ENCODE measurements around the gene MEG3.
"Not testable (repeated sequence)": the region's sequence is repeated elsewhere in the genome, so short reads cannot be mapped to it uniquely, and the experiment has no call there.

The MEG3 gene

GRCh38 chr14:100788942-100789341 is 37.0 kb upstream of the MEG3 start:
- DNase-seq (ENCODE audit: low spot score), result no peak

GRCh38 chr14:100789460-100790417 is 36.2 kb upstream of the MEG3 start:
- DNase-seq (ENCODE audit: low spot score), result no peak

- no peak for DNase-seq (ENCODE audit: low spot score)
Observed at GRCh38 chr14:100790502-100791347, 35.2 kb upstream of the MEG3 start.

GRCh38 chr14:100791348-100791735 is 34.6 kb upstream of the MEG3 start:
- no peak for DNase-seq (ENCODE audit: low spot score)

- DNase-seq (ENCODE audit: low spot score), result no peak
Observed at GRCh38 chr14:100791995-100792394, 33.9 kb upstream of the MEG3 start.

GRCh38 chr14:100796946-100797345 is 29.0 kb upstream of the MEG3 start:
- DNase-seq (ENCODE audit: low spot score), result no peak

GRCh38 chr14:100800041-100800440 is 25.9 kb upstream of the MEG3 start:
- DNase-seq (ENCODE audit: low spot score), result no peak

- not testable (repeated sequence) for DNase-seq (ENCODE audit: low spot score)
Observed at GRCh38 chr14:100801433-100801832, 24.5 kb upstream of the MEG3 start.

GRCh38 chr14:100802179-100802578 is 23.7 kb upstream of the MEG3 start:
- no peak for DNase-seq (ENCODE audit: low spot score)

GRCh38 chr14:100802766-100803165 is 23.2 kb upstream of the MEG3 start:
- DNase-seq (ENCODE audit: low spot score), result no peak

- DNase-seq (ENCODE audit: low spot score), result no peak
Observed at GRCh38 chr14:100803226-100803625, 22.7 kb upstream of the MEG3 start.

GRCh38 chr14:100803676-100804075 is 22.2 kb upstream of the MEG3 start:
- DNase-seq (ENCODE audit: low spot score), result no peak

- no peak for DNase-seq (ENCODE audit: low spot score)
Observed at GRCh38 chr14:100804138-100804537, 21.8 kb upstream of the MEG3 start.

- DNase-seq (ENCODE audit: low spot score), result no peak
Observed at GRCh38 chr14:100804558-100805309, 21.2 kb upstream of the MEG3 start.

- DNase-seq (ENCODE audit: low spot score), result no peak
Observed at GRCh38 chr14:100806386-100806785, 19.5 kb upstream of the MEG3 start.

- DNase-seq (ENCODE audit: low spot score), result no peak
Observed at GRCh38 chr14:100807496-100807895, 18.4 kb upstream of the MEG3 start.

- no peak for DNase-seq (ENCODE audit: low spot score)
Observed at GRCh38 chr14:100807979-100808734, 17.8 kb upstream of the MEG3 start.

GRCh38 chr14:100810435-100810834 is 15.5 kb upstream of the MEG3 start:
- DNase-seq (ENCODE audit: low spot score), result no peak

- DNase-seq (ENCODE audit: low spot score), result no peak
Observed at GRCh38 chr14:100810861-100811461, 15.0 kb upstream of the MEG3 start.

GRCh38 chr14:100813291-100813690 is 12.6 kb upstream of the MEG3 start:
- DNase-seq (ENCODE audit: low spot score), result no peak
